Measurements from ENCODE around the gene GORASP1. TPM values are rescaled to one million over a fixed set of nuclear protein-coding genes. Genes with fewer than 3 reads are reported as not detected.

The GORASP1 gene
- total RNA-seq, 4 donors from 2014 or later, result 86.8 to 135 (median 96.3) TPM

GRCh38 chr3:39130026-39130425 is 22.6 kb upstream of the GORASP1 start:
- no peaks in the 10 kb centered on the region for H3K36me3 ChIP-seq
- intact Hi-C loops (cut with DNase I; ENCODE audit: low total_unique reads), result no loop called here
- in situ Hi-C loops (cut with MboI; ENCODE audit: low pct_ligation_motif_present in 1 of 4, low pct_unique_long_range_greater_than_20kb in 1 of 4, low sequenced_read_pairs in 3 of 4), result no loop called here
- H3K4me3 ChIP-seq, result no peak overlapping the region
- no peak overlapping the region for H3K27ac ChIP-seq
- H3K9me3 ChIP-seq, result no peaks in the 10 kb centered on the region
- TF ChIP-seq CTCF (IDR thresholded peaks at IDR 0.05) (no peak), POLR2A (IDR thresholded peaks at IDR 0.05) (no peak), EP300 (IDR thresholded peaks at IDR 0.05; ENCODE audit: low read depth) (no peak)
- no peak for DNase-seq
- 95% methylated on average over 4 of the region's 6 CpGs; no CpG with 5 or more reads in 1 of the 2 donors for WGBS, 2 donors (ENCODE audit: low coverage in 1 of 2)
- H3K4me1 ChIP-seq, result peaks cover 2 to 10% (median 8%) of the 10 kb centered on the region in 4 donors
- H3K27me3 ChIP-seq, result no peaks in the 10 kb centered on the region

- in situ Hi-C loops (cut with MboI; ENCODE audit: low pct_ligation_motif_present in 1 of 4, low pct_unique_long_range_greater_than_20kb in 1 of 4, low sequenced_read_pairs in 3 of 4) (loop anchor here in 3 of 4 donors (10.0 kb wide), 1 partner anchor 156 kb away; the partner anchor contains the start of gene CX3CR1 (in 3 of the 3)), intact Hi-C loops (cut with DNase I; ENCODE audit: low total_unique reads) (no loop called here)
- Histone ChIP-seq H3K4me3 (no peak overlapping the region), H3K27ac (no peak overlapping the region), H3K9me3 (no peaks in the 10 kb centered on the region), H3K4me1 (peaks cover 2 to 10% (median 8%) of the 10 kb centered on the region in 4 donors), H3K36me3 (no peaks in the 10 kb centered on the region), H3K27me3 (no peaks in the 10 kb centered on the region)
- whole genome bisulfite sequencing, 2 donors (ENCODE audit: low coverage in 1 of 2), result 95% methylated on average over 7 of the region's 7 CpGs; no CpG with 5 or more reads in 1 of the 2 donors
- no peak for DNase-seq
- TF ChIP-seq POLR2AphosphoS5 (IDR thresholded peaks at IDR 0.05), result no peak
- no peak for TF ChIP-seq POLR2A (IDR thresholded peaks at IDR 0.05)
- no peak for TF ChIP-seq EP300 (IDR thresholded peaks at IDR 0.05; ENCODE audit: low read depth)
- TF ChIP-seq CTCF (IDR thresholded peaks at IDR 0.05), result no peak
These were observed 21.5 kb upstream of the GORASP1 start for GRCh38 chr3:39128951-39129350.

GRCh38 chr3:39127908-39128304 is 20.5 kb upstream of the GORASP1 start:
- Histone ChIP-seq H3K27ac (no peak overlapping the region), H3K4me1 (peaks cover 2 to 10% (median 8%) of the 10 kb centered on the region in 4 donors), H3K4me3 (no peak overlapping the region), H3K27me3 (no peaks in the 10 kb centered on the region), H3K36me3 (no peaks in the 10 kb centered on the region), H3K9me3 (no peaks in the 10 kb centered on the region)
- 35 to 43% methylated on average over 1 of the region's 1 CpG for WGBS, 2 donors (ENCODE audit: low coverage in 1 of 2)
- no peak for DNase-seq
- TF ChIP-seq CTCF (IDR thresholded peaks at IDR 0.05) (no peak), POLR2A (IDR thresholded peaks at IDR 0.05) (no peak), POLR2AphosphoS5 (IDR thresholded peaks at IDR 0.05) (no peak), EP300 (IDR thresholded peaks at IDR 0.05; ENCODE audit: low read depth) (no peak)
- intact Hi-C loops (cut with DNase I; ENCODE audit: low total_unique reads), result loop anchor here (2.0 kb wide), 1 partner anchor 161 kb away; no protein-coding TSS in a partner anchor
- in situ Hi-C loops (cut with MboI; ENCODE audit: low pct_ligation_motif_present in 1 of 4, low pct_unique_long_range_greater_than_20kb in 1 of 4, low sequenced_read_pairs in 3 of 4), result loop anchor here in 3 of 4 donors (10.0 kb wide), 1 partner anchor 157 kb away; the partner anchor contains the start of gene CX3CR1 (in 3 of the 3)

DNA sequence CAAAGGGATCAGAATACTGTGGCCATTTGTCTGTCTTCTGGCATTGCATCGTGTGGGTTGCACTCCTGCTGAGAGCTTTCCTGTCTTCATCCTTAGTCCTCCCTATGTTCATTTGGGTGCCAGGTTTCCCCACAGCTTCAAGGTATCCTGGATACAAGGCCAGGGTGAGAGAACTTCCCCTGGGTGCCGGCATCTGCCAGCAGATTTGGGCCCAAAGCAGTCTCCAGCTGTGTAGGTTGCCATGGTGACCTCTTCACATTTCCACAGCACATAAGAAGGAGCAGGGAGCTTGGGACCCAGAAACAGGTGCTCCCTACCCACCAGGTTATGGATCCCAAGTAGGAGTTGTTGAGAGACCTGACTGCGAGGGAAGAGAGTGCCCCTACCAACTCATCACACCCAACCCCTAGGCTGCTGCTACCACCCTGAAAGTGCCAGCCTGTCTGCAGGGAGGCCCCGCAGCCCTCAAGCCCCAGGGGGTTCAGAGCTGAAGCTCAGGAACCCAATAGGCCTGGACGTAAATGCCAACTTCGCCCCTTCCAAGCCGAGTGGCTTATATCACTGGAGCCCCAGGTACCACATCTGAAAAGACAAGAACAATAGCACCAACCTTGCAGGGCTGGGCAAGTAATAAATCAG is 20.0 kb upstream of the GORASP1 start:
- in situ Hi-C loops (cut with MboI; ENCODE audit: low pct_ligation_motif_present in 1 of 4, low pct_unique_long_range_greater_than_20kb in 1 of 4, low sequenced_read_pairs in 3 of 4), result loop anchor here in 3 of 4 donors (10.0 kb wide), 1 partner anchor 157 kb away; the partner anchor contains the start of gene CX3CR1 (in 3 of the 3)
- intact Hi-C loops (cut with DNase I; ENCODE audit: low total_unique reads), result loop anchor here (2.0 kb wide), 1 partner anchor 161 kb away; no protein-coding TSS in a partner anchor
- Histone ChIP-seq H3K4me1 (peaks cover 2 to 10% (median 8%) of the 10 kb centered on the region in 4 donors), H3K9me3 (no peaks in the 10 kb centered on the region), H3K27me3 (no peaks in the 10 kb centered on the region), H3K4me3 (no peak overlapping the region), H3K27ac (no peak overlapping the region), H3K36me3 (no peaks in the 10 kb centered on the region)
- DNase-seq, result no peak
- TF ChIP-seq CTCF (IDR thresholded peaks at IDR 0.05) (no peak), POLR2A (IDR thresholded peaks at IDR 0.05) (no peak), EP300 (IDR thresholded peaks at IDR 0.05; ENCODE audit: low read depth) (no peak)
- WGBS, 2 donors (ENCODE audit: low coverage in 1 of 2), result 93% methylated on average over 5 of the region's 7 CpGs; no CpG with 5 or more reads in 1 of the 2 donors
